Smooth muscle cell (in vitro differentiated cells): Measurements from ENCODE around the gene CEP120. TPM values are rescaled to one million over a fixed set of nuclear protein-coding genes. Genes with fewer than 3 reads are reported as not detected.
"Not testable (repeated sequence)": the region's sequence is repeated elsewhere in the genome, so short reads cannot be mapped to it uniquely, and the experiment has no call there.

ENCODE experiments used
- DNase-seq: peaks from one replicate; lab custom pipeline; 2025; ENCODE audit not compliant: unreplicated experiment; lab: John Stamatoyannopoulos, UW
- H2AFZ ChIP-seq: fragments of 200-600 bp; sonication (generic); 2 replicates; pipeline ENCODE4 v1.6.0; 2016; ENCODE audit warnings: antibody characterized with exemption, low read depth, mild to moderate bottlenecking
- H3F3A ChIP-seq: fragments of 200-600 bp; sonication (generic); 2 replicates; pipeline ENCODE4 v1.6.0; 2017; ENCODE audit warnings: antibody characterized with exemption, low read depth
- H3K27ac ChIP-seq: fragments of 200-600 bp; sonication (generic); 2 replicates; pipeline ENCODE4 v1.5.1; 2016; ENCODE audit warnings: low read depth, mild to moderate bottlenecking
- H3K27me3 ChIP-seq: fragments of 200-600 bp; sonication (generic); 2 replicates; pipeline ENCODE4 v1.6.1; 2016; ENCODE audit warnings: low read depth, mild to moderate bottlenecking
- H3K36me3 ChIP-seq: fragments of 200-600 bp; sonication (generic); 2 replicates; pipeline ENCODE4 v1.5.1; 2016; ENCODE audit warnings: low read depth
- H3K4me1 ChIP-seq: fragments of 200-600 bp; sonication (generic); 2 replicates; pipeline ENCODE4 v1.5.1; 2016; ENCODE audit warnings: low read depth
- H3K4me2 ChIP-seq: fragments of 200-600 bp; sonication (generic); 2 replicates; pipeline ENCODE4 v1.6.0; 2016; ENCODE audit warnings: mild to moderate bottlenecking
- H3K4me3 ChIP-seq: fragments of 200-600 bp; sonication (generic); 2 replicates; pipeline ENCODE4 v1.5.1; 2016; ENCODE audit warnings: mild to moderate bottlenecking
- H3K79me2 ChIP-seq: fragments of 200-600 bp; sonication (generic); 2 replicates; pipeline ENCODE4 v1.6.0; 2016; ENCODE audit warnings: low read depth, mild to moderate bottlenecking
- H3K9ac ChIP-seq: fragments of 200-600 bp; sonication (generic); 2 replicates; pipeline ENCODE4 v1.6.0; 2016; ENCODE audit warnings: low read depth
- H3K9me3 ChIP-seq: fragments of 200-600 bp; sonication (generic); replicated peaks from 2 replicates; pipeline ENCODE4 v1.5.1; 2016; ENCODE audit warnings: low read depth
- H4K20me1 ChIP-seq: fragments of 200-600 bp; sonication (generic); 2 replicates; pipeline ENCODE4 v1.6.0; 2016; ENCODE audit warnings: low read depth
- CTCF ChIP-seq: fragments of 200-600 bp; sonication (generic); IDR thresholded peaks from 2 replicates; pipeline ENCODE4 v1.5.1; 2017; ENCODE audit warnings: borderline replicate concordance, mild to moderate bottlenecking, antibody characterized with exemption; ENCODE audit not compliant: insufficient read depth, poor library complexity, severe bottlenecking
- WGBS: methylation state at CpG from one replicate; pipeline ENCODE4 v1.1.7; 2016; ENCODE audit warnings: low lambda C conversion rate; 5-methylcytosine and 5-hydroxymethylcytosine counted together
- polyA plus RNA-seq: library from polyadenylated mRNA; unstranded; fragments of >200 nt; fragmentation: Nextera tagmentation; extraction: Ambion mirVana; gene quantifications from 2 replicates; pipeline ENCODE4 v1.2.1, GENCODE V29; 2016
- total RNA-seq: library from RNA; depleted of rRNA; stranded (reverse); fragments of >200 nt; gene quantifications from 2 replicates; pipeline ENCODE4 v1.2.3, GENCODE V29; 2014

The CEP120 gene
- total RNA-seq, result 26.1 and 30.2 TPM in 2 replicates
- 6.5 and 10.5 TPM in 2 replicates for polyA plus RNA-seq

DNA sequence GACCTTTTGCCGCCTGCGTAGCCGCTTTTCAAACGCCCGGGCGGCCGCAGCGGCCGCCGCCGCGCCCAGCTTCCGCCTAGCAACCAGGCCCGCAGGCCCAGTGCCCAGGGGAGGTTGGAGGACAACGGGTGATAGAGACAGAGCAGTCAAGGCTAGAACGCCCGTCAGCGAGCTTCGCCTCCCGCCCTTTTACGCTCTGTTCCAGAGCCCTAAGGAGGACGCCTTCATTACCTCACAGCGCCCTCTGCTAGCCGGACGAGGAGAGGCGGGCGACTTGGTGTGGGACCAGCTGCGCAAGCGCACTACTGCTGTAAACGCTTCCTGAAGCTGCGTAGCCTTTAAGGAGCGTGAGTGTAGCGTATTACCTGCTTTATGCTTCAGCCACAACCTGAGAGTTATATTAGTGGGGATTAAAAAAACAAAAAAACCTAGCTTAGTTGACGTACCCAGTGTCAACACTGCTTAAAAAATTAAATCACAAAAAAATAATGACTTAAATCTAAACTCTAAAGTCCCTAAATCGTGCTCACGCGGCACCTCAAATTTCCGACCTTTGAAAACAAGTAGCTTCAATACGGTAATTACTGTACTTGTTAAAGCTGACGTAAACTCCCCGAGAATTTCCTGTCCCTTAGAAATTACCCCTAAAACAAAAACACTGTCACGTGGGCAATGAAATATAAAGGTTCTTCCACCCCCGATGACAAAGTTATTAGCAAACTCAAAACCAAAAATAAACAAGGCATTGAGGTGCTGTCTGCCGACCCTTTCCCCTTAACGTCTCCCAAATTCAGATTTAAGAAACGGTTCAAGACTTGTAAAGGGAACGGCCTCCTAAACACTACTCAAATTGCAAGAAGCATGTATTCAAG lies at the start of gene CEP120:
Gene CEP120, minus strand, starts transcription at position 126 of the 872 bp plus-strand sequence. CDS start 405 bp downstream, outside the sequence.
- H3K4me1 ChIP-seq, result peaks cover 14% of the 10 kb centered on the region
- H2AFZ ChIP-seq, result peak within 1 kb of the TSS; percentile 99
- peak within 1 kb of the TSS; percentile 86 for H3K9ac ChIP-seq
- H3K36me3 ChIP-seq, result no peaks in the 10 kb centered on the region
- TF ChIP-seq CTCF, result peak; percentile 60
- H3K9me3 ChIP-seq, result no peaks in the 10 kb centered on the region
- 1% methylated on average over 47 of the region's 47 CpGs for WGBS
- no peaks in the 10 kb centered on the region for H3K27me3 ChIP-seq
- H3K27ac ChIP-seq, result peak within 1 kb of the TSS; percentile 68
- H3K4me2 ChIP-seq, result peak within 1 kb of the TSS; percentile 98
- peak; percentile 82 for DNase-seq
- H3F3A ChIP-seq, result peaks cover 2% of the 10 kb centered on the region
- no peaks in the 10 kb centered on the region for H4K20me1 ChIP-seq
- peaks cover 32% of the 10 kb centered on the region for H3K79me2 ChIP-seq
- H3K4me3 ChIP-seq, result peak within 1 kb of the TSS; percentile 87

DNA sequence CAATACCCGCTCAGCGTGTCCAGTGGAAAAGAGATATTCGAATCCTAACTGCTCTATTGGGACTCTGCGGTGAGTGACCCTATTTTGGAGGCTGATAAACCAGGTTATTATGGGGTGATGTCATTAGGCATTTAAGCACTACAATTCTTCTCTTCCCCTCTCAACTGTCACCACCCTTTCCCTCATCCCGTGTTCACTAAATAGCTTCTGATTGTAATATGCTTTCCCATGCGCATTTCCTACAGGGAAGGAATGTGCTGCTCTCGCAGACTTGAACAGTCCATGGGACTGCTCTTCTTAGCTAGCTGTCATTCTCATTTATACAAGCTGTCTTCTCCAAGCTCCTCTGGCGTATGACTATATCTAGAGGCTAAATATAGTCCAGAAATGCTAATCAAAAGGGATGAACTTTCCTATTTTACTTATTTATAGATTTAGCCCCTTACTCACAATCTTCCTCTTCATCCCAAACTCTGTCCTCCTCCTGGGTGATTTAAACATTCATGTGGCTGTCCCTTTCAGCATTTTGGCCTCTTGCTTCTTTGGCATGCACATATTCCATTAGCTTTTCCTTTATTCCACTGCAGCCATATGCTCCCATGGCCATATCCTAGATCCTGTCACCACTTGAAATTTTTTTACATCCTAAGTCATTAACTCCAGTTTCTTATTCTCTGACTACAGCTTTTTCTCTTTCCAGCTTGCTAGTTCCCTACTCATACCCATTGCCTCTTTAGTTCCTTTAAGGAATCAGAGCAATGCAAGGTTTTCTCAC lies 49.1 kb upstream of the CEP120 start:
- H3K4me1 ChIP-seq, result no peaks in the 10 kb centered on the region
- DNase-seq, result no peak
- no peak overlapping the region for H2AFZ ChIP-seq
- H3K9ac ChIP-seq, result no peak overlapping the region
- H3K4me2 ChIP-seq, result no peak overlapping the region
- WGBS, result 83% methylated on average over 8 of the region's 8 CpGs
- no peaks in the 10 kb centered on the region for H3F3A ChIP-seq
- H3K27ac ChIP-seq, result no peak overlapping the region
- H3K4me3 ChIP-seq, result no peak overlapping the region
- H4K20me1 ChIP-seq, result no peaks in the 10 kb centered on the region
- no peaks in the 10 kb centered on the region for H3K9me3 ChIP-seq
- no peaks in the 10 kb centered on the region for H3K79me2 ChIP-seq
- no peaks in the 10 kb centered on the region for H3K36me3 ChIP-seq
- no peak for TF ChIP-seq CTCF
- H3K27me3 ChIP-seq, result no peaks in the 10 kb centered on the region

GRCh38 chr5:123471385-123471784 lies 48.2 kb upstream of the CEP120 start:
- Histone ChIP-seq H3K4me1 (no peaks in the 10 kb centered on the region), H2AFZ (no peak overlapping the region), H3K4me2 (no peak overlapping the region), H4K20me1 (no peaks in the 10 kb centered on the region), H3K27me3 (no peaks in the 10 kb centered on the region), H3K4me3 (no peak overlapping the region), H3K9me3 (no peaks in the 10 kb centered on the region), H3K79me2 (no peaks in the 10 kb centered on the region), H3K9ac (no peak overlapping the region), H3K27ac (no peak overlapping the region), H3K36me3 (no peaks in the 10 kb centered on the region), H3F3A (no peaks in the 10 kb centered on the region)
- WGBS, result 93% methylated on average over 3 of the region's 3 CpGs
- no peak for DNase-seq
- TF ChIP-seq CTCF, result no peak

GRCh38 chr5:123466839-123467238 lies 43.6 kb upstream of the CEP120 start:
- H3K4me2 ChIP-seq, H3K9me3 ChIP-seq, H2AFZ ChIP-seq, H3K79me2 ChIP-seq, H4K20me1 ChIP-seq, H3K27ac ChIP-seq, H3K9ac ChIP-seq, DNase-seq, H3F3A ChIP-seq, H3K36me3 ChIP-seq, H3K4me1 ChIP-seq, H3K4me3 ChIP-seq, H3K27me3 ChIP-seq: not testable (repeated sequence)
- 80% methylated on average over 1 of the region's 1 CpG for WGBS
